ENCODE results near the gene PIBF1.

PIBF1 gene

GRCh38 chr13:73062468-73062867, 280.5 kb downstream of the PIBF1 start:
- no peak for DNase-seq
- Histone ChIP-seq H3K36me3 (replicated peaks) (no peaks in the 10 kb centered on the region), H3K27ac (no peak overlapping the region), H3K27me3 (replicated peaks) (no peaks in the 10 kb centered on the region), H3K4me3 (ENCODE audit: low read depth, low read length) (no peak overlapping the region)
- no peak for TF ChIP-seq CTCF (IDR thresholded peaks at IDR 0.05; ENCODE audit: low read depth, low read length, missing control alignments)
- in situ Hi-C loops (cut with HindIII; ENCODE audit: low pct_ligation_motif_present, low sequenced_read_pairs): no loop called here

DNA sequence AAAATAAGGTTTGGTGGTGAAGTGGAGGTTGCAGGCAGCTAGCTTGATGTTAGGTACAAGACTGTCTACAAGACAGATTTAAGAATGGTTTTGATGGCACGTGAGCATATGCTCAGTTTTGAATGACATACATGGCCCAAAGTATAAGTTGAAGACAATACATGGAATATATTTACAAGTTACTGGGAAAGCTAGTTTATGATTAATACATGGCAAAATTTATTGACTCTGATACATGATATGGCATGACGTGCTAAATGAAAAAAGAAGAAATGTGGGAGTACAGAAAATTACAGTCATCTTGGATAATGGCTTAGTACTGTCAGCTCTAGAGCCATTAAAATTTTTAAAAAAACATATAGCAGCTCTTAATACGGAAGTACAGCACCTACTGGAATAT, 281.2 kb downstream of the PIBF1 start:
- H3K27me3 ChIP-seq (replicated peaks): no peaks in the 10 kb centered on the region
- no peak overlapping the region for H3K27ac ChIP-seq
- no peak for DNase-seq
- in situ Hi-C loops (cut with HindIII; ENCODE audit: low pct_ligation_motif_present, low sequenced_read_pairs): no loop called here
- no peak for TF ChIP-seq CTCF (IDR thresholded peaks at IDR 0.05; ENCODE audit: low read depth, low read length, missing control alignments)
- H3K4me3 ChIP-seq (ENCODE audit: low read depth, low read length): no peak overlapping the region
- H3K36me3 ChIP-seq (replicated peaks): no peaks in the 10 kb centered on the region

GRCh38 chr13:73065036-73065435, 283.1 kb downstream of the PIBF1 start:
- TF ChIP-seq CTCF (IDR thresholded peaks at IDR 0.05; ENCODE audit: low read depth, low read length, missing control alignments): no peak
- Histone ChIP-seq H3K27ac (no peak overlapping the region), H3K27me3 (replicated peaks) (no peaks in the 10 kb centered on the region), H3K36me3 (replicated peaks) (no peaks in the 10 kb centered on the region), H3K4me3 (ENCODE audit: low read depth, low read length) (no peak overlapping the region)
- DNase-seq: no peak
- in situ Hi-C loops (cut with HindIII; ENCODE audit: low pct_ligation_motif_present, low sequenced_read_pairs): no loop called here

GRCh38 chr13:73065665-73066340, 283.9 kb downstream of the PIBF1 start:
- no peak for TF ChIP-seq CTCF (IDR thresholded peaks at IDR 0.05; ENCODE audit: low read depth, low read length, missing control alignments)
- in situ Hi-C loops (cut with HindIII; ENCODE audit: low pct_ligation_motif_present, low sequenced_read_pairs): no loop called here
- Histone ChIP-seq H3K4me3 (ENCODE audit: low read depth, low read length) (no peak overlapping the region), H3K27me3 (replicated peaks) (no peaks in the 10 kb centered on the region), H3K27ac (no peak overlapping the region), H3K36me3 (replicated peaks) (no peaks in the 10 kb centered on the region)
- DNase-seq: no peak
